SK-N-SH (cell line): ENCODE measurements around the gene FOXA2. TPM values are rescaled to one million over a fixed set of nuclear protein-coding genes. Genes with fewer than 3 reads are reported as not detected.

Source experiments
- CTCF ChIA-PET: fragments of 300-600, 350-600 bp; formaldehyde crosslinking; extraction: SDS; loops from one replicate; lab custom pipeline; 2021; lab: Yijun Ruan, JAX
- POLR2A ChIA-PET: fragments of 350-600 bp; sonication (Branson Sonifier 250); formaldehyde crosslinking; extraction: SDS; loops from one replicate; lab custom pipeline; 2020; ENCODE audit warnings: antibody characterized with exemption, inconsistent platforms; lab: Yijun Ruan, JAX
- DNase-seq: peaks from one replicate; pipeline ENCODE4 v3.0.0; 2012
- H2AFZ ChIP-seq: fragments of 200-600 bp; sonication (generic); 2 replicates; pipeline ENCODE4 v1.8.1; 2016; ENCODE audit warnings: antibody characterized with exemption, mild to moderate bottlenecking, low read depth
- H3F3A ChIP-seq: fragments of 200-600 bp; sonication (generic); replicated peaks from 2 replicates; pipeline ENCODE3; 2016; ENCODE audit warnings: antibody characterized with exemption, mild to moderate bottlenecking; ENCODE audit not compliant: insufficient read depth
- H3K27ac ChIP-seq, 2 experiments: fragments of 200-500 bp in 1 of 2; fragments of 200-600 bp in 1 of 2; sonication (Bioruptor generic) in 1 of 2; sonication (generic), shearing (Covaris generic) in 1 of 2; 2 replicates each; pipeline versions ENCODE4 v1.5.1 to v1.6.1; 2014 to 2016; ENCODE audit warnings: low read depth in 2 of 2, inconsistent platforms in 1 of 2, low read length in 1 of 2, mild to moderate bottlenecking in 1 of 2, mixed read lengths in 1 of 2
- H3K27me3 ChIP-seq: fragments of 200-600 bp; sonication (generic), shearing (Covaris generic); 2 replicates; pipeline ENCODE4 v1.6.1; 2016; ENCODE audit warnings: mixed run types; ENCODE audit not compliant: insufficient read depth
- H3K36me3 ChIP-seq, 2 experiments: fragments of 200-500 bp in 1 of 2; fragments of 200-600 bp in 1 of 2; sonication (Bioruptor generic) in 1 of 2; sonication (generic) in 1 of 2; replicated peaks in 1 of 2; 2 replicates each; pipeline versions ENCODE3 to v1.5.1; 2014 to 2016; ENCODE audit warnings: low read length in 1 of 2, mild to moderate bottlenecking in 1 of 2; ENCODE audit not compliant: insufficient read depth in 2 of 2, control insufficient read depth in 1 of 2
- H3K4me1 ChIP-seq, 2 experiments: fragments of 200-500 bp in 1 of 2; fragments of 200-600 bp in 1 of 2; sonication (Bioruptor generic) in 1 of 2; sonication (generic), shearing (Covaris generic) in 1 of 2; 2 replicates each; pipeline versions ENCODE4 v1.5.1 to v1.6.1; 2014 to 2016; ENCODE audit warnings: low read depth in 1 of 2, low read length in 1 of 2, mixed run types in 1 of 2; ENCODE audit not compliant: insufficient read depth in 2 of 2, control insufficient read depth in 1 of 2
- H3K4me2 ChIP-seq: fragments of 200-600 bp; sonication (generic), shearing (Covaris generic); 2 replicates; pipeline ENCODE4 v1.6.1; 2017; ENCODE audit warnings: mixed run types
- H3K4me3 ChIP-seq, 2 experiments: fragments of 200-500 bp in 1 of 2; fragments of 200-600 bp in 1 of 2; sonication (Bioruptor generic) in 1 of 2; sonication (generic), shearing (Covaris generic) in 1 of 2; 2 replicates each; pipeline versions ENCODE4 v1.5.1 to v1.8.1; 2014 to 2016; ENCODE audit warnings: low read depth in 2 of 2, inconsistent platforms in 1 of 2, low read length in 1 of 2, mild to moderate bottlenecking in 1 of 2, mixed read lengths in 1 of 2, moderate library complexity in 1 of 2
- H3K79me2 ChIP-seq: fragments of 200-600 bp; sonication (generic); 2 replicates; pipeline ENCODE4 v1.8.1; 2017; ENCODE audit warnings: mild to moderate bottlenecking; ENCODE audit not compliant: insufficient read depth
- H3K9ac ChIP-seq: fragments of 200-600 bp; sonication (generic); 2 replicates; pipeline ENCODE4 v1.6.1; 2017; ENCODE audit warnings: mixed run types
- H3K9me2 ChIP-seq: fragments of 200-600 bp; sonication (generic); 2 replicates; pipeline ENCODE4 v1.6.1; 2017; ENCODE audit warnings: mixed run types
- H3K9me3 ChIP-seq: fragments of 200-600 bp; sonication (generic); 2 replicates; pipeline ENCODE4 v1.6.1; 2017; ENCODE audit warnings: mixed run types, mild to moderate bottlenecking, moderate library complexity
- H4K20me1 ChIP-seq: fragments of 200-600 bp; sonication (generic); 2 replicates; pipeline ENCODE4 v1.6.1; 2017; ENCODE audit warnings: mild to moderate bottlenecking, mixed run types; ENCODE audit not compliant: insufficient read depth
- FOSL2 ChIP-seq: IDR thresholded peaks from 2 replicates; pipeline ENCODE4 v1.4.0; 2012; ENCODE audit warnings: low read depth, mild to moderate bottlenecking, moderate library complexity, borderline replicate concordance
- FOXM1 ChIP-seq: IDR thresholded peaks from 2 replicates; pipeline ENCODE4 v1.4.0; 2012; ENCODE audit warnings: low read depth, mild to moderate bottlenecking
- GABPA ChIP-seq: IDR thresholded peaks from 2 replicates; pipeline ENCODE4 v1.4.0; 2012; ENCODE audit warnings: low read depth, mild to moderate bottlenecking
- GATA2 ChIP-seq: sonication (generic); formaldehyde crosslinking; IDR thresholded peaks from 2 replicates; pipeline ENCODE4 v1.5.0; 2020; ENCODE audit warnings: mild to moderate bottlenecking, missing genetic modification reagents
- IRF3 ChIP-seq: fragments of 150-350 bp; IDR thresholded peaks from 2 replicates; pipeline ENCODE4 v1.6.1; 2016; ENCODE audit warnings: mild to moderate bottlenecking, low read depth, low read length
- JUND ChIP-seq: IDR thresholded peaks from 2 replicates; pipeline ENCODE4 v1.4.0; 2012
- MAX ChIP-seq: IDR thresholded peaks from 2 replicates; pipeline ENCODE4 v1.4.0; 2012; ENCODE audit warnings: low read depth
- MEF2A ChIP-seq: IDR thresholded peaks from 2 replicates; pipeline ENCODE4 v1.4.0; 2012; ENCODE audit warnings: low read depth, borderline replicate concordance
- MXI1 ChIP-seq: IDR thresholded peaks from 2 replicates; pipeline ENCODE4 v1.6.1; 2012; ENCODE audit warnings: mild to moderate bottlenecking, low read depth, low read length, improper control_type of control experiment
- NFIC ChIP-seq: IDR thresholded peaks from 2 replicates; pipeline ENCODE4 v1.4.0; 2012; ENCODE audit warnings: borderline replicate concordance
- RAD21 ChIP-seq: IDR thresholded peaks from 2 replicates; pipeline ENCODE4 v1.6.1; 2012; ENCODE audit warnings: mild to moderate bottlenecking, low read length
- RCOR1 ChIP-seq: fragments of 150-350 bp; IDR thresholded peaks from 2 replicates; pipeline ENCODE4 v1.6.1; 2017; ENCODE audit warnings: antibody characterized with exemption, low read length
- RFX5 ChIP-seq: IDR thresholded peaks from 2 replicates; pipeline ENCODE4 v1.6.1; 2012; ENCODE audit warnings: mild to moderate bottlenecking, improper control_type of control experiment, low read length
- TAF1 ChIP-seq: IDR thresholded peaks from 2 replicates; pipeline ENCODE4 v1.6.1; 2012; ENCODE audit warnings: low read depth, mild to moderate bottlenecking, low read length, moderate library complexity, borderline replicate concordance
- TCF12 ChIP-seq: IDR thresholded peaks from 2 replicates; pipeline ENCODE4 v1.4.0; 2012
- USF1 ChIP-seq: IDR thresholded peaks from 2 replicates; pipeline ENCODE4 v1.4.0; 2012; ENCODE audit warnings: low read depth, borderline replicate concordance
- USF2 ChIP-seq: fragments of 150-350 bp; IDR thresholded peaks from 2 replicates; pipeline ENCODE4 v1.6.1; 2017; ENCODE audit warnings: antibody characterized with exemption, low read length, low read depth, borderline replicate concordance
- WGBS: methylation state at CpG from one replicate; pipeline ENCODE4 v1.1.6; 2017; ENCODE audit warnings: low lambda C conversion rate; 5-methylcytosine and 5-hydroxymethylcytosine counted together
- polyA plus RNA-seq, 3 experiments: library from polyadenylated mRNA; depleted of rRNA; stranded (reverse); fragments of >200 nt; gene quantifications; 2 replicates each; pipeline ENCODE4 v1.2.3, GENCODE V29; 2012
- TF ChIP-seq, protein P1 (sequence below): IDR thresholded peaks from 2 replicates; pipeline ENCODE4; 2012

Gene FOXA2
- polyA plus RNA-seq, 1 of the 3 experiments (the other 2 are of a cell fraction) = not detected

DNA sequence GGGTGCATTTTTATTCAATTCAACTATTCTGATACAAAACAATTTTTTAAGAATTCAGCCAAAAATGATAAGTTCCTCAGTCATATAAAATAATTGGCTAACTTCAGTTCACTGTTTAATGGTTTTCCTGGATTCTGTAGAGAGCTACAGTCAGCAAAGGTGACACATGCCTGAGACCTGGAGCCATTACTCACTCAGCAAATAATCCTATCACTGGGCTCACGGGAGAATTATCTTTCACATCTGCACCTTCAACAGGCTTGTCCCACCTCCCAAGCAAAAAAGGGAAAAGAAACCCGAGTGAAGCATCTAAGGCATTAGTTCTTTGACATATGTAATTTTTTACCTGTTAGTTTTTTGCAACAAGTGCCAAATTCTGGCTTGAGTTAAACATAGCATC is 34.9 kb upstream of the FOXA2 start:
- H3K36me3 ChIP-seq = no peaks in the 10 kb centered on the region
- H3F3A ChIP-seq = no peaks in the 10 kb centered on the region
- 0% methylated on average over 2 of the region's 2 CpGs for WGBS
- H3K79me2 ChIP-seq = no peaks in the 10 kb centered on the region
- H3K9ac ChIP-seq = no peak overlapping the region
- no peak overlapping the region for H2AFZ ChIP-seq
- H3K4me3 ChIP-seq = no peak overlapping the region
- no peaks in the 10 kb centered on the region for H4K20me1 ChIP-seq
- ChIA-PET POLR2A (no interaction called here), CTCF (no interaction called here)
- peaks cover 5% of the 10 kb centered on the region; the same call in 1 of the 2 replicates for H3K27me3 ChIP-seq
- no peak overlapping the region for H3K27ac ChIP-seq
- H3K9me2 ChIP-seq = no peaks in the 10 kb centered on the region
- no peak overlapping the region for H3K4me2 ChIP-seq
- DNase-seq = no peak
- H3K9me3 ChIP-seq = no peaks in the 10 kb centered on the region
- TF ChIP-seq MAX = no peak
- no peak for TF ChIP-seq NFIC
- no peak for TF ChIP-seq GATA2
- TF ChIP-seq MEF2A = no peak
- no peak for TF ChIP-seq RFX5
- TF ChIP-seq RAD21 = no peak
- H3K4me1 ChIP-seq = no peaks in the 10 kb centered on the region

GRCh38 chr20:22617160-22617559 is 32.8 kb upstream of the FOXA2 start:
- 21% methylated on average over 3 of the region's 3 CpGs for WGBS
- ChIA-PET CTCF (no interaction called here), POLR2A (no interaction called here)
- Histone ChIP-seq H3K79me2 (no peaks in the 10 kb centered on the region), H3K4me3 (no peak overlapping the region), H3K36me3 (no peaks in the 10 kb centered on the region), H3K9ac (no peak overlapping the region), H3K27ac (no peak overlapping the region), H4K20me1 (no peaks in the 10 kb centered on the region), H3F3A (no peaks in the 10 kb centered on the region), H2AFZ (no peak overlapping the region), H3K27me3 (peaks cover 5% of the 10 kb centered on the region; the same call in 1 of the 2 replicates), H3K9me2 (no peaks in the 10 kb centered on the region), H3K4me2 (no peak overlapping the region), H3K4me1 (no peaks in the 10 kb centered on the region), H3K9me3 (no peaks in the 10 kb centered on the region)
- DNase-seq = no peak
- TF ChIP-seq RCOR1 (no peak), MAX (no peak), FOXM1 (no peak), MEF2A (no peak), JUND (no peak), MXI1 (no peak), IRF3 (no peak), FOSL2 (no peak), GATA2 (no peak), GABPA (no peak), USF2 (no peak), RAD21 (no peak), TAF1 (no peak), TCF12 (no peak), USF1 (no peak)
- TF ChIP-seq, protein P1, sequence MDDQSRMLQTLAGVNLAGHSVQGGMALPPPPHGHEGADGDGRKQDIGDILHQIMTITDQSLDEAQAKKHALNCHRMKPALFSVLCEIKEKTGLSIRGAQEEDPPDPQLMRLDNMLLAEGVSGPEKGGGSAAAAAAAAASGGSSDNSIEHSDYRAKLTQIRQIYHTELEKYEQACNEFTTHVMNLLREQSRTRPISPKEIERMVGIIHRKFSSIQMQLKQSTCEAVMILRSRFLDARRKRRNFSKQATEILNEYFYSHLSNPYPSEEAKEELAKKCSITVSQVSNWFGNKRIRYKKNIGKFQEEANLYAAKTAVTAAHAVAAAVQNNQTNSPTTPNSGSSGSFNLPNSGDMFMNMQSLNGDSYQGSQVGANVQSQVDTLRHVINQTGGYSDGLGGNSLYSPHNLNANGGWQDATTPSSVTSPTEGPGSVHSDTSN = no peak
